Measurements from ENCODE around the gene GALNT5.

GRCh38 chr2:157322432-157322831 is 64.9 kb downstream of the GALNT5 start:
- TF ChIP-seq CTCF (IDR thresholded peaks at IDR 0.05) = no peak
- TF ChIP-seq POLR2AphosphoS5 (IDR thresholded peaks at IDR 0.05; ENCODE audit: low read depth, low read length) = no peak
- TF ChIP-seq, protein P1, sequence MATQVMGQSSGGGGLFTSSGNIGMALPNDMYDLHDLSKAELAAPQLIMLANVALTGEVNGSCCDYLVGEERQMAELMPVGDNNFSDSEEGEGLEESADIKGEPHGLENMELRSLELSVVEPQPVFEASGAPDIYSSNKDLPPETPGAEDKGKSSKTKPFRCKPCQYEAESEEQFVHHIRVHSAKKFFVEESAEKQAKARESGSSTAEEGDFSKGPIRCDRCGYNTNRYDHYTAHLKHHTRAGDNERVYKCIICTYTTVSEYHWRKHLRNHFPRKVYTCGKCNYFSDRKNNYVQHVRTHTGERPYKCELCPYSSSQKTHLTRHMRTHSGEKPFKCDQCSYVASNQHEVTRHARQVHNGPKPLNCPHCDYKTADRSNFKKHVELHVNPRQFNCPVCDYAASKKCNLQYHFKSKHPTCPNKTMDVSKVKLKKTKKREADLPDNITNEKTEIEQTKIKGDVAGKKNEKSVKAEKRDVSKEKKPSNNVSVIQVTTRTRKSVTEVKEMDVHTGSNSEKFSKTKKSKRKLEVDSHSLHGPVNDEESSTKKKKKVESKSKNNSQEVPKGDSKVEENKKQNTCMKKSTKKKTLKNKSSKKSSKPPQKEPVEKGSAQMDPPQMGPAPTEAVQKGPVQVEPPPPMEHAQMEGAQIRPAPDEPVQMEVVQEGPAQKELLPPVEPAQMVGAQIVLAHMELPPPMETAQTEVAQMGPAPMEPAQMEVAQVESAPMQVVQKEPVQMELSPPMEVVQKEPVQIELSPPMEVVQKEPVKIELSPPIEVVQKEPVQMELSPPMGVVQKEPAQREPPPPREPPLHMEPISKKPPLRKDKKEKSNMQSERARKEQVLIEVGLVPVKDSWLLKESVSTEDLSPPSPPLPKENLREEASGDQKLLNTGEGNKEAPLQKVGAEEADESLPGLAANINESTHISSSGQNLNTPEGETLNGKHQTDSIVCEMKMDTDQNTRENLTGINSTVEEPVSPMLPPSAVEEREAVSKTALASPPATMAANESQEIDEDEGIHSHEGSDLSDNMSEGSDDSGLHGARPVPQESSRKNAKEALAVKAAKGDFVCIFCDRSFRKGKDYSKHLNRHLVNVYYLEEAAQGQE (IDR thresholded peaks at IDR 0.05; ENCODE audit: insufficient read depth in 1 of 2, low read depth in 2 of 2, low read length in 1 of 2) = no peak
- no peak for TF ChIP-seq TCF7L2 (IDR thresholded peaks at IDR 0.05; ENCODE audit: low read depth, low read length)
- TF ChIP-seq SIN3A (IDR thresholded peaks at IDR 0.05; ENCODE audit: borderline replicate concordance, insufficient read depth, low read depth, low read length) = no peak

Data from Panc1 (cell line).